Spleen (tissue), 7 donors: ENCODE measurements around the gene TMEM35B.
"Not testable (repeated sequence)": the region's sequence is repeated elsewhere in the genome, so short reads cannot be mapped to it uniquely, and the experiment has no call there.

ENCODE experiments used
- POLR2A ChIP-seq, 3 donors: fragments of 450-650 bp; IDR thresholded peaks; one replicate each; pipeline ENCODE4 v1.5.1; 2017; ENCODE audit warnings: antibody characterized with exemption in 3 of 3, mild to moderate bottlenecking in 1 of 3
- POLR2AphosphoS5 ChIP-seq, 3 donors: sonication (generic); formaldehyde crosslinking; IDR thresholded peaks; one replicate each; pipeline ENCODE4 v1.5.1; 2017; ENCODE audit warnings: antibody characterized with exemption in 3 of 3
- TF ChIP-seq, protein P1 (sequence below), 11 experiments: fragments of 200-600 bp in 7 of 11; fragments of 450-650 bp in 4 of 11; sonication (generic) in 4 of 11; IDR thresholded peaks in 8 of 11; conservative IDR thresholded peaks in 3 of 11; 1 replicate in 7 of 11; 2 replicates in 4 of 11; pipeline versions ENCODE4 v1.4.0 to v1.8.0; 2016 to 2021; ENCODE audit warnings: antibody characterized with exemption in 11 of 11, inconsistent platforms in 4 of 11, mild to moderate bottlenecking in 1 of 11
- donor health status: DM: no; HTN: no; CAD: no; lungs with moderate emphysema.
- donor health status: DM: no; HTN: no; CAD: no.
- donor health status: DM: no; HTN: no; CAD: no.

DNA sequence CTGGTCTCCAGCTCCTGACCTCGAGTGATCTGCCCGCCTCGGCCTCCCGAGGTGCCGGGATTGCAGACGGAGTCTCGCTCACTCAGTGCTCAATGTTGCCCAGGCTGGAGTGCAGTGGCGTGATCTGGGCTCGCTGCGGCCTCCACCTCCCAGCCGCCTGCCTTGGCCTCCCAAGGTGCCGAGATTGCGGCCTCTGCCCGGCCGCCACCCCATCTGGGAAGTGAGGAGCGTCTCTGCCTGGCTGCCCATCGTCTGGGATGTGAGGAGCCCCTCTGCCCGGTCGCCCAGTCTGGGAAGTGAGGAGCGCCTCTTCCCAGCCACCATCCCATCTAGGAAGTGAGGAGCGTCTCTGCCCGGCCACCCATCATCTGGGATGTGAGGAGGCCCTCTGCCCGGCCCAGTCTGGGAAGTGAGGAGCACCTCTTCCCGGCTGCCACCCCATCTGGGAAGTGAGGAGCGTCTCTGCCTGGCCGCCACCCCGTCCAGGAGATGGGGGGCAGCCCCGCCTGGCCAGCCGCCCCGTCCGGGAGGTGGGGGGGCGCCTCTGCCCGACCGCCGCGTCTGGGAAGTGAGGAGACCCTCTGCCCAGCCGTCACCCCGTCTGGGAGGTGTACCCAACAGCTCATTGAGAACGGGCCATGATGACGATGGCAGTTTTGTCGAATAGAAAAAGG lies 37.4 kb downstream of the TMEM35B start:
- TF ChIP-seq, protein P1, sequence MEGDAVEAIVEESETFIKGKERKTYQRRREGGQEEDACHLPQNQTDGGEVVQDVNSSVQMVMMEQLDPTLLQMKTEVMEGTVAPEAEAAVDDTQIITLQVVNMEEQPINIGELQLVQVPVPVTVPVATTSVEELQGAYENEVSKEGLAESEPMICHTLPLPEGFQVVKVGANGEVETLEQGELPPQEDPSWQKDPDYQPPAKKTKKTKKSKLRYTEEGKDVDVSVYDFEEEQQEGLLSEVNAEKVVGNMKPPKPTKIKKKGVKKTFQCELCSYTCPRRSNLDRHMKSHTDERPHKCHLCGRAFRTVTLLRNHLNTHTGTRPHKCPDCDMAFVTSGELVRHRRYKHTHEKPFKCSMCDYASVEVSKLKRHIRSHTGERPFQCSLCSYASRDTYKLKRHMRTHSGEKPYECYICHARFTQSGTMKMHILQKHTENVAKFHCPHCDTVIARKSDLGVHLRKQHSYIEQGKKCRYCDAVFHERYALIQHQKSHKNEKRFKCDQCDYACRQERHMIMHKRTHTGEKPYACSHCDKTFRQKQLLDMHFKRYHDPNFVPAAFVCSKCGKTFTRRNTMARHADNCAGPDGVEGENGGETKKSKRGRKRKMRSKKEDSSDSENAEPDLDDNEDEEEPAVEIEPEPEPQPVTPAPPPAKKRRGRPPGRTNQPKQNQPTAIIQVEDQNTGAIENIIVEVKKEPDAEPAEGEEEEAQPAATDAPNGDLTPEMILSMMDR (IDR thresholded peaks at IDR 0.05 in 8 of 11, conservative IDR thresholded peaks at IDR 0.05 in 3 of 11) = not testable (repeated sequence)
- not testable (repeated sequence) for TF ChIP-seq POLR2AphosphoS5, POLR2A (IDR thresholded peaks at IDR 0.05)
